Kidney epithelial cell (primary cell): ENCODE data around the gene NUDT21. TPM values are rescaled to one million over a fixed set of nuclear protein-coding genes. Genes with fewer than 3 reads are reported as not detected.
A peak's percentile ranks its signal among the peaks of the same experiment; 100 is the strongest.

Experiments
- DNase-seq: peaks from one replicate; pipeline ENCODE4 v3.0.0-alpha.2; 2010; ENCODE audit warnings: low read depth
- H3K27me3 ChIP-seq: 2 replicates; pipeline ENCODE4 v1.6.0; 2011; ENCODE audit warnings: low read length; ENCODE audit not compliant: control insufficient read depth, insufficient read depth
- H3K36me3 ChIP-seq: 2 replicates; pipeline ENCODE4 v1.5.1; 2011; ENCODE audit warnings: low read length; ENCODE audit not compliant: control insufficient read depth, insufficient read depth
- H3K4me3 ChIP-seq: 2 replicates; pipeline ENCODE4 v1.5.1; 2011; ENCODE audit warnings: low read depth, mild to moderate bottlenecking, control low read depth, low read length
- total RNA-seq: library from RNA; depleted of rRNA; stranded (reverse); fragments of >200 nt; gene quantifications from 2 replicates; pipeline ENCODE4 v1.2.3, GENCODE V29; 2015
- TF ChIP-seq, protein P1 (sequence below): IDR thresholded peaks from 2 replicates; pipeline ENCODE4 v1.5.1; 2011; ENCODE audit warnings: mild to moderate bottlenecking, moderate library complexity, low read length, control low read depth, inconsistent platforms; ENCODE audit not compliant: insufficient read depth, poor library complexity, severe bottlenecking

NUDT21 gene
- total RNA-seq, 1 donor from 2014 or later, result 89.7 TPM

DNA sequence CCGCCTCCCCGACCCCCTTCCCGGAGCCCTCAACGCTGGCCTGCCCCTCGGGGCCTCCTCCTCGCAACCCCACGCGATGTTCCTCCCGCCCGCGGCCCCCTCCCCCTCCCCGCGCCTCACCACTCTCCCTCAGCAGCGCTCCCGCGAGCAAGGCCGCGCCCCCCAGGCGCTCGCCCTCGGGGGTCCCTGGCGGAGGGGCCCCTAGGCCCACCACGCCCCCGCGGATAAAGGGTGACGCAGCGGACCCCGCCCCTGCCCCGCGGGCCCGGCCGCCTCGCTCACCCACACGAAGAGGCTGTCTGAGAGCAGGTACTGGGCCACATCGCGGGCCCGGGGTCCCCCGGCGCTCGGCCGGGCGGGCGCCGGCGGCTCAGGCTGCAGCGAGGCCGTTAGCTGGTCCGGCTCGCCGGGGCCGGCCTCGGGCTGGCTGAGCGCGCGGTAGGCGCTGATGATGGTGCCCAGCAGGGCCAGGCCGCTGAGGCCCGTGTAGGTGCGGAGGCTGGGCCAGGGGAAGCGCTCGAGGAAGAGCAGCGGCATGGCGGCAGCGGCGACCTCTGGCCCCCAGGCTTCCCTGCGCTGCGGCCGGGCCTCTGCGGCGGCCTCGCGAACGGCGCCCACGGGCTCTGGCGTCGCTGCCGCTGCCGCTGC is 26.2 kb downstream of the NUDT21 start:
- no peaks in the 10 kb centered on the region for H3K36me3 ChIP-seq
- peak overlapping the region; percentile 81 for H3K4me3 ChIP-seq
- H3K27me3 ChIP-seq, result no peaks in the 10 kb centered on the region
- TF ChIP-seq, protein P1, sequence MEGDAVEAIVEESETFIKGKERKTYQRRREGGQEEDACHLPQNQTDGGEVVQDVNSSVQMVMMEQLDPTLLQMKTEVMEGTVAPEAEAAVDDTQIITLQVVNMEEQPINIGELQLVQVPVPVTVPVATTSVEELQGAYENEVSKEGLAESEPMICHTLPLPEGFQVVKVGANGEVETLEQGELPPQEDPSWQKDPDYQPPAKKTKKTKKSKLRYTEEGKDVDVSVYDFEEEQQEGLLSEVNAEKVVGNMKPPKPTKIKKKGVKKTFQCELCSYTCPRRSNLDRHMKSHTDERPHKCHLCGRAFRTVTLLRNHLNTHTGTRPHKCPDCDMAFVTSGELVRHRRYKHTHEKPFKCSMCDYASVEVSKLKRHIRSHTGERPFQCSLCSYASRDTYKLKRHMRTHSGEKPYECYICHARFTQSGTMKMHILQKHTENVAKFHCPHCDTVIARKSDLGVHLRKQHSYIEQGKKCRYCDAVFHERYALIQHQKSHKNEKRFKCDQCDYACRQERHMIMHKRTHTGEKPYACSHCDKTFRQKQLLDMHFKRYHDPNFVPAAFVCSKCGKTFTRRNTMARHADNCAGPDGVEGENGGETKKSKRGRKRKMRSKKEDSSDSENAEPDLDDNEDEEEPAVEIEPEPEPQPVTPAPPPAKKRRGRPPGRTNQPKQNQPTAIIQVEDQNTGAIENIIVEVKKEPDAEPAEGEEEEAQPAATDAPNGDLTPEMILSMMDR, result no peak
- DNase-seq, result no peak

DNA sequence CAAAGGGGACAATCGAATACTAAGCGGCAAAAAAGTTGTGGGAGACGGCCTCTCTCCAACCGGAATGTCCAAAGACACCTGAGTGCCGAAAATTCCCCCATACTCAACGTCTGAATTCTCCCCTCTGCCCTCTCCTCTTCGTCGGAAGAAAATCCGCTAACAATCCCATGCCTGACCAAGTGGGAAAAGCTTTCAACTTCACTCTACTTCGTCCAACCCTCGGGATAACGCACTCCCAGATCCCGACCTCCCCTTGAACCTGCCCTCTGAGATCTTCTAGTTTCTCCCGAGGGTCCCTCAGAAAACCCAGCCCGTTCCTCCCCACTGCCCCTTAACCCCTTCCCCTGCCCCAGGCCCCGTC is 26.7 kb downstream of the NUDT21 start:
- TF ChIP-seq, protein P1, result no peak
- Histone ChIP-seq H3K27me3 (no peaks in the 10 kb centered on the region), H3K36me3 (no peaks in the 10 kb centered on the region), H3K4me3 (peak overlapping the region; percentile 81)
- DNase-seq, result no peak

DNA sequence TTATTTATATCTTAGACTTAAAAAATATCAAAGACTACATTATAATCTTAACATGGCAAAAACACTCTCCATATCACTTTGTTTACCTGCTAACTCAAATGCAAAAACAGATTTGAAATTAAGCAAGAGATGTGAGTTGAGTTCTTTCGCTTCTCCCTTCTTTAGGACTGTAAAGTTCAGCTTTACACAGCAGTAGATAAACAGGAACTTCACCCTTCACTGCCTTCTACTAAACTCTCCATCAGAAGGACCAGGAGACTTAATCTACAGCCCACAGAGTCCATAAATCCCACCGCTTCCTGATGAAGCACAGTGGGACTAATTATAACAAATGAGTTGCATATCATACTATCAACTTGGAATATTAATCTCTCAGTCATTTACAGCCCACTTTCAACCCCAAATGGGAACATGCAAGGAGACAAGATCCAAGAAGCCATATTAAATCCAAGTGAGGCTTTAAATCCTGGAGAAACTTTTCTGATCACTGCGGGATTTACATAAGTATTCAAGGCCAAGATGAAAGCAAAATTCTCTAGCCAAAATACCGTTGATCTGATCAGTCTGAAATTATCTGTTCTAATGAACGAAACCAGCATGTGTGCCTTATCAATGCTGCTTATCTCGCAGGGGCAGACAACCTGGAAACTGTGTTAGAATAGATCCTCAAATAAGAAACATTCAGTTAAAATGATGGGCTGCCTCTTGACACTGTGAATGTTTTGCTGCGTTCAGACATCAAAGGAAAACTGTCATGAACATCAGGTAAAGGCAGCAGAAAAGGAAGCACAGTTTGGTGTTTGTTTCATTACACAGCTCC is 27.3 kb downstream of the NUDT21 start:
- DNase-seq, result no peak
- no peaks in the 10 kb centered on the region for H3K27me3 ChIP-seq
- TF ChIP-seq, protein P1, result no peak
- no peaks in the 10 kb centered on the region for H3K36me3 ChIP-seq
- H3K4me3 ChIP-seq, result peak overlapping the region; percentile 81

DNA sequence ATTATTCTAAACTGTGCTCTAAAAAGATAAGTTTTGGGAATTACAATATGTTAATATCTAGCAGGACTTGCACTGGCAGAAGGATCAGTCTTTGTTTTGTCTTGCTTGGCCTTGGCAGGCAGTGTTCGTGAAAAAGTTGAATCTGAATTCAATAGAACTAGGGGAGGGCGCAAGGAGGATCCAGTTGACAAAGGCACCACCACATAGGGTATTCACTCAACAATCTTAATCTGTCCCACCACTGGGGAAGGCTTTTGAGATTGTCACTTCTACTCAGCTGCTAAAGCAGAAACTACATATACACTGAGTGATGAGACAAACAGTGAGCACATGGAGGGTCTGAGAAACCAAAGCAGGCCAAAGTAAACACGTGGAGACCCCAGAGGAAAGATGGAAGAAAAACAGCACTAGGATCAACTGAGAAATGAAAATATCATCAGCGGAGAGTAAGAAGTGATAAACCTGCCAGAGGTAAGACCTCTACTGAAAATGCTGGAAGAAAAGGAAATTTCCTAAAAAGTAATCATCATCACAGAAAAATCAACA is 28.2 kb downstream of the NUDT21 start:
- TF ChIP-seq, protein P1, result no peak
- Histone ChIP-seq H3K4me3 (no peak overlapping the region), H3K27me3 (no peaks in the 10 kb centered on the region)

DNA sequence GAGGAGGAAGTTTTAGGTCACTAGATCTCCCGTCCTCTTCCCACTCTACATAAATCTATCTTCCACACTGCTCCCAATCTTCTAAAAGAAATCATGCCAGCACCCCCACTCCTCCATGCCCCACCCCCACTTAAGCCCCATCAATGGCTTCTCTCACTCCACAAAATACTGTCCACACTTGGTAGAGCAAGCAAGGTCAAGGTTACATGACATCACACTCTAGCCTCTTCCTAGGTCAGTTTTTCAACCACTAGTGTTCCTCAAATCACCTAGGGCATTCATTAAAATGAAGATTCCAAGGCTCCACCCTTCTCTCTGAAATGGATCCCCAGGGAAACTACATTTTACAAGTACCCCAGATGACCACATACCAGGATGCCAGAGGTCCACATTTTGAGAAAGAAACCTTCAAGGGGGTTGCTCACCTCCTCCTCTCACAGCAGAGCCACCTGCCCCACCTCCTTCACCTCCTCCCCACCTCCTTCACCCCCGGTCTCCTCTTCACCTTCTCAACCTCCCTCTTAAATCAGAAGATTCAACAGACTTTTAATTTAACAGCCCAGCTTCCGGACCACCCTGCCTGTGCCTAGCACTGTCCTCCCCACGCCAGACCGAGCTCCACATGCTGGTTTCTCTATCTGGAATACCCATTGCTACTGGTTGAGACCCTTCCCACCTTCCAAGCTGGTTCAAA is 29.0 kb downstream of the NUDT21 start:
- no peak for DNase-seq
- TF ChIP-seq, protein P1, result no peak
- no peak overlapping the region for H3K4me3 ChIP-seq
- H3K27me3 ChIP-seq, result no peaks in the 10 kb centered on the region
- H3K36me3 ChIP-seq, result no peaks in the 10 kb centered on the region

More for the DNA sequence above, 28.2 kb downstream of the NUDT21 start:
- no peak for DNase-seq
- H3K36me3 ChIP-seq, result no peaks in the 10 kb centered on the region
